ENCODE measurements around the gene ADH1A.
"Not testable (repeated sequence)": the region's sequence is repeated elsewhere in the genome, so short reads cannot be mapped to it uniquely, and the experiment has no call there.

- not testable (repeated sequence) for TF ChIP-seq CTCF (conservative IDR thresholded peaks at IDR 0.05); EZH2 (IDR thresholded peaks at IDR 0.05; ENCODE audit: low read depth)
These were observed 27.0 kb upstream of the ADH1A start for GRCh38 chr4:99317811-99318210.

Measured in PC-9 (cell line).